Mesothelial cell of epicardium (in vitro differentiated cells): ENCODE results near the gene SGCD. TPM values are rescaled to one million over a fixed set of nuclear protein-coding genes. Genes with fewer than 3 reads are reported as not detected.

Source experiments
- DNase-seq, 2 experiments: peaks; one replicate each; pipeline ENCODE4 v3.0.0; 2021; ENCODE audit warnings: low spot score in 2 of 2; ENCODE audit not compliant: unreplicated experiment in 2 of 2
- H3K27ac Mint-ChIP-seq: 2 replicates; pipeline ENCODE4 v1.8.0; 2021; ENCODE audit warnings: mixed read lengths
- H3K27me3 Mint-ChIP-seq: 2 replicates; pipeline ENCODE4 v1.8.0; 2021; ENCODE audit warnings: low read depth, mixed read lengths
- H3K36me3 Mint-ChIP-seq: 2 replicates; pipeline ENCODE4 v1.8.0; 2021; ENCODE audit warnings: mixed read lengths
- H3K4me1 Mint-ChIP-seq: 2 replicates; pipeline ENCODE4 v1.8.0; 2021; ENCODE audit warnings: mixed read lengths
- H3K4me3 Mint-ChIP-seq: 2 replicates; pipeline ENCODE4 v1.8.0; 2021; ENCODE audit warnings: mild to moderate bottlenecking, moderate library complexity, mixed read lengths
- H3K9me3 Mint-ChIP-seq: 2 replicates; pipeline ENCODE4 v1.8.0; 2021; ENCODE audit warnings: mixed read lengths
- CTCF ChIP-seq: fragments of 200-600 bp; sonication (generic); IDR thresholded peaks from one replicate; pipeline ENCODE4 v1.5.0; 2021; ENCODE audit warnings: antibody characterized with exemption; ENCODE audit not compliant: unreplicated experiment
- total RNA-seq: library from RNA; stranded (reverse); gene quantifications from 3 replicates; pipeline ENCODE4 v1.2.1, GENCODE V29; 2021

The SGCD gene
- total RNA-seq, 1 donor from 2014 or later = 4.9 TPM

- Mint-ChIP-seq H3K4me3 (no peak overlapping the region), H3K27me3 (no peaks in the 10 kb centered on the region), H3K27ac (no peak overlapping the region), H3K36me3 (no peaks in the 10 kb centered on the region), H3K9me3 (no peaks in the 10 kb centered on the region), H3K4me1 (peaks cover 16% of the 10 kb centered on the region)
- TF ChIP-seq CTCF = no peak
- no peak for DNase-seq
These were observed 146.4 kb downstream of the SGCD start for GRCh38 chr5:156473269-156473908.

- DNase-seq = no peak
- TF ChIP-seq CTCF = no peak
- Mint-ChIP-seq H3K9me3 (no peaks in the 10 kb centered on the region), H3K36me3 (no peaks in the 10 kb centered on the region), H3K4me1 (peaks cover 16% of the 10 kb centered on the region), H3K27me3 (no peaks in the 10 kb centered on the region), H3K4me3 (no peak overlapping the region), H3K27ac (no peak overlapping the region)
These were observed 147.3 kb downstream of the SGCD start for GRCh38 chr5:156474251-156474650.

GRCh38 chr5:156475182-156476157 is 148.5 kb downstream of the SGCD start:
- TF ChIP-seq CTCF = no peak
- DNase-seq = no peak
- H3K4me3 Mint-ChIP-seq = no peak overlapping the region
- H3K9me3 Mint-ChIP-seq = no peaks in the 10 kb centered on the region
- H3K27me3 Mint-ChIP-seq = no peaks in the 10 kb centered on the region
- no peak overlapping the region for H3K27ac Mint-ChIP-seq
- no peaks in the 10 kb centered on the region for H3K36me3 Mint-ChIP-seq
- peaks cover 16% of the 10 kb centered on the region for H3K4me1 Mint-ChIP-seq

GRCh38 chr5:156476158-156476551 is 149.2 kb downstream of the SGCD start:
- Mint-ChIP-seq H3K36me3 (no peaks in the 10 kb centered on the region), H3K4me1 (peaks cover 18% of the 10 kb centered on the region), H3K27me3 (no peaks in the 10 kb centered on the region), H3K9me3 (no peaks in the 10 kb centered on the region), H3K27ac (no peak overlapping the region), H3K4me3 (no peak overlapping the region)
- no peak for DNase-seq
- no peak for TF ChIP-seq CTCF

GRCh38 chr5:156476678-156477077 is 149.7 kb downstream of the SGCD start:
- DNase-seq = no peak
- Mint-ChIP-seq H3K9me3 (no peaks in the 10 kb centered on the region), H3K27me3 (no peaks in the 10 kb centered on the region), H3K36me3 (no peaks in the 10 kb centered on the region), H3K4me1 (peaks cover 23% of the 10 kb centered on the region), H3K27ac (no peak overlapping the region), H3K4me3 (no peak overlapping the region)
- TF ChIP-seq CTCF = no peak
